ENCODE data around the gene TMEM54.
A peak's percentile ranks its signal among the peaks of the same experiment; 100 is the strongest.

Gene TMEM54

GRCh38 chr1:32900956-32901822 lies at the start of gene TMEM54:
TMEM54 (minus strand) TSS chr1:32901389; CDS start chr1:32901238, 151 bp downstream.
- no peak for DNase-seq
- Histone ChIP-seq H3K36me3 (replicated peaks) (no peaks in the 10 kb centered on the region), H3K27ac (no peak within 1 kb of the TSS), H3K27me3 (replicated peaks) (no peaks in the 10 kb centered on the region), H3K4me3 (ENCODE audit: low read depth, low read length) (peak within 1 kb of the TSS; percentile 62)
- peak; percentile 3 for TF ChIP-seq CTCF (IDR thresholded peaks at IDR 0.05; ENCODE audit: low read depth, low read length, missing control alignments)
- in situ Hi-C loops (cut with HindIII; ENCODE audit: low pct_ligation_motif_present, low sequenced_read_pairs), result no loop called here

- H3K27ac ChIP-seq, result no peak overlapping the region
- DNase-seq, result no peak
- TF ChIP-seq CTCF (IDR thresholded peaks at IDR 0.05; ENCODE audit: low read depth, low read length, missing control alignments), result no peak
- H3K36me3 ChIP-seq (replicated peaks), result peaks cover 28% of the 10 kb centered on the region
- H3K4me3 ChIP-seq (ENCODE audit: low read depth, low read length), result no peak overlapping the region
- in situ Hi-C loops (cut with HindIII; ENCODE audit: low pct_ligation_motif_present, low sequenced_read_pairs), result no loop called here
- H3K27me3 ChIP-seq (replicated peaks), result no peaks in the 10 kb centered on the region
Measured at GRCh38 chr1:32949519-32949918, 48.3 kb upstream of the TMEM54 start.

- TF ChIP-seq CTCF (IDR thresholded peaks at IDR 0.05; ENCODE audit: low read depth, low read length, missing control alignments), result no peak
Measured at GRCh38 chr1:32948905-32949304, 47.7 kb upstream of the TMEM54 start.

GRCh38 chr1:32948390-32948722 lies 47.2 kb upstream of the TMEM54 start:
- Histone ChIP-seq H3K4me3 (ENCODE audit: low read depth, low read length) (no peak overlapping the region), H3K36me3 (replicated peaks) (peaks cover 35% of the 10 kb centered on the region), H3K27me3 (replicated peaks) (no peaks in the 10 kb centered on the region), H3K27ac (no peak overlapping the region)
- in situ Hi-C loops (cut with HindIII; ENCODE audit: low pct_ligation_motif_present, low sequenced_read_pairs), result no loop called here
- no peak for DNase-seq
- no peak for TF ChIP-seq CTCF (IDR thresholded peaks at IDR 0.05; ENCODE audit: low read depth, low read length, missing control alignments)

More at GRCh38 chr1:32948905-32949304, 47.7 kb upstream of the TMEM54 start:
- Histone ChIP-seq H3K27me3 (replicated peaks) (no peaks in the 10 kb centered on the region), H3K36me3 (replicated peaks) (peaks cover 33% of the 10 kb centered on the region), H3K4me3 (ENCODE audit: low read depth, low read length) (no peak overlapping the region), H3K27ac (no peak overlapping the region)
- no peak for DNase-seq
- in situ Hi-C loops (cut with HindIII; ENCODE audit: low pct_ligation_motif_present, low sequenced_read_pairs), result no loop called here

GRCh38 chr1:32947669-32948389 lies 46.6 kb upstream of the TMEM54 start:
- Histone ChIP-seq H3K27me3 (replicated peaks) (no peaks in the 10 kb centered on the region), H3K36me3 (replicated peaks) (peaks cover 37% of the 10 kb centered on the region), H3K27ac (no peak overlapping the region), H3K4me3 (ENCODE audit: low read depth, low read length) (no peak overlapping the region)
- no peak for DNase-seq
- no peak for TF ChIP-seq CTCF (IDR thresholded peaks at IDR 0.05; ENCODE audit: low read depth, low read length, missing control alignments)
- in situ Hi-C loops (cut with HindIII; ENCODE audit: low pct_ligation_motif_present, low sequenced_read_pairs), result no loop called here
